ENCODE results near the gene UGT1A10. TPM values are rescaled to one million over a fixed set of nuclear protein-coding genes. Genes with fewer than 3 reads are reported as not detected.

UGT1A10 gene
- not detected in 2 replicates for total RNA-seq

GRCh38 chr2:233636306-233636705 lies at the start of gene UGT1A10:
UGT1A10 (plus strand) TSS chr2:233636448; CDS start chr2:233636523, 75 bp downstream.

GRCh38 chr2:233617476-233617875 lies 18.8 kb upstream of the UGT1A10 start, which contains the start of gene UGT1A8:
UGT1A8 (plus strand) TSS chr2:233617633; CDS start chr2:233617708, 75 bp downstream.

GRCh38 chr2:233671290-233672161 lies 35.3 kb downstream of the UGT1A10 start, which contains the start of gene UGT1A9:
UGT1A9 (plus strand) TSS chr2:233671898; CDS start chr2:233671935, 37 bp downstream.

GRCh38 chr2:233681521-233682099 lies 45.4 kb downstream of the UGT1A10 start, which contains the start of gene UGT1A7:
UGT1A7 (plus strand) TSS chr2:233681901; CDS start chr2:233681938, 37 bp downstream.

GRCh38 chr2:233692648-233693047 lies 56.4 kb downstream of the UGT1A10 start, which contains the start of gene UGT1A6:
UGT1A6 (plus strand) TSS chr2:233692890; CDS start chr2:233693005, 115 bp downstream.

GRCh38 chr2:233712611-233713261 lies 76.5 kb downstream of the UGT1A10 start, which contains the start of gene UGT1A5:
UGT1A5 (plus strand) TSS chr2:233712907; CDS start chr2:233712992, 85 bp downstream.

GRCh38 chr2:233718552-233718951 lies 82.3 kb downstream of the UGT1A10 start, which contains the start of gene UGT1A4:
UGT1A4 (plus strand) TSS chr2:233718736; CDS start chr2:233718821, 85 bp downstream.

GRCh38 chr2:233728723-233729301 lies 92.6 kb downstream of the UGT1A10 start, which contains the start of gene UGT1A3:
UGT1A3 (plus strand) TSS chr2:233729042; CDS start chr2:233729127, 85 bp downstream.

GRCh38 chr2:233760043-233760442 lies 123.8 kb downstream of the UGT1A10 start, which contains the start of gene UGT1A1:
UGT1A1 (plus strand) TSS chr2:233760270; CDS start chr2:233760288, 18 bp downstream.

GRCh38 chr2:233778030-233778429 lies 141.8 kb downstream of the UGT1A10 start, which contains the start of gene MROH2A:
MROH2A (plus strand) TSS chr2:233778330; CDS start chr2:233779359, 1,029 bp downstream.

Other genes starting within 250 kb of the UGT1A10 start
- gene USP40, start 69.7 kb upstream of the UGT1A10 start, total RNA-seq, result 24.5 and 24.6 TPM in 2 replicates
- gene UGT1A8, start 18.8 kb upstream of the UGT1A10 start, total RNA-seq, result not detected in 2 replicates
- not detected in 2 replicates for gene UGT1A9, start 35.5 kb downstream of the UGT1A10 start, total RNA-seq
- gene UGT1A7, start 45.5 kb downstream of the UGT1A10 start, total RNA-seq, result not detected in 2 replicates
- not detected in 2 replicates for gene UGT1A6, start 56.4 kb downstream of the UGT1A10 start, total RNA-seq
- not detected in 2 replicates for gene UGT1A5, start 76.5 kb downstream of the UGT1A10 start, total RNA-seq
- not detected in 2 replicates for gene UGT1A4, start 82.3 kb downstream of the UGT1A10 start, total RNA-seq
- not detected in 2 replicates for gene UGT1A3, start 92.6 kb downstream of the UGT1A10 start, total RNA-seq
- gene UGT1A1, start 123.8 kb downstream of the UGT1A10 start, total RNA-seq, result not detected in 2 replicates
- gene MROH2A, start 141.9 kb downstream of the UGT1A10 start, total RNA-seq, result not detected in 2 replicates
- gene HJURP, start 218.1 kb downstream of the UGT1A10 start, total RNA-seq, result 22.0 and 23.1 TPM in 2 replicates